HG02798 (cell line): ENCODE results near the gene SEPTIN7.

Experiments used
- ATAC-seq: cut with Tn5 transposase; IDR thresholded peaks from one replicate; pipeline ENCODE4 v1.9.1; 2021; ENCODE audit warnings: mild to moderate bottlenecking; ENCODE audit not compliant: unreplicated experiment, poor library complexity

Gene SEPTIN7

DNA sequence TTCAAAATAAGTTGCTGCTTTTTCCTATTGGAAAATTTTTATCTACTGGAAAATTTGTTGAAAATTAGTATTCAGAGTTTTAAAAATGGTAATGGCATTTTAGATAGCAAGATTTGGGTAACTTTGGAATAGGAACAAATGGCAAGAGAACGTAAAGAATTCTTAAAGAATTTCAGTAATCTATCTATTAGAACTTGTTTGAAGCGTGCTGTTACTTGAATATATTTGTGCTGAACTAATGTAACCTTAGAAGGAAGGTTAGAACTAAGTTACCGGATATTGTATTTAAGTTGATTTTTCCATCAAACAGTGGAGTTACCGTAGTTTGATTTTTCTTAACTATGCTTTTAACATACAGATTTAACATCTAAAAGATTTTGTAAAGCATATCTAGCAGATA is 25.9 kb downstream of the SEPTIN7 start:
- ATAC-seq = no peak

DNA sequence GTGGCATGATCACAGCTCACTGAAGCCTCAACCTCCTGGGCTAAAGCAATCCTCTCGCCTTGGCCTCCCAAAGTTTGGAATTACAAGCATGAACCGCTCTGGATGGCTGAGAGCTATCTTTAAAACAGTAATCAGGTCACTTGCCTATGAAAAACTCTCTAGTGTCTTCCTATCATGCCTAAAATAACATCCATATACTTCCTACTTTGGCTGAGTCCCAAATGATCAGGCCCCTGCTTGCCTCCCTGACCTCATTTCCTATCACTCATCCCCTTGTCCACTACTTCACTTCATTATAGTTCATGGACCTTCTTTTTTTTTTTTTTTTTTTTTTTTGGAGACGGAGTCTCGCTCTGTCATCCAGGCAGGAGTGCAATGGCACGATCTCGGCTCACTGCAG is 28.0 kb downstream of the SEPTIN7 start:
- no peak for ATAC-seq

DNA sequence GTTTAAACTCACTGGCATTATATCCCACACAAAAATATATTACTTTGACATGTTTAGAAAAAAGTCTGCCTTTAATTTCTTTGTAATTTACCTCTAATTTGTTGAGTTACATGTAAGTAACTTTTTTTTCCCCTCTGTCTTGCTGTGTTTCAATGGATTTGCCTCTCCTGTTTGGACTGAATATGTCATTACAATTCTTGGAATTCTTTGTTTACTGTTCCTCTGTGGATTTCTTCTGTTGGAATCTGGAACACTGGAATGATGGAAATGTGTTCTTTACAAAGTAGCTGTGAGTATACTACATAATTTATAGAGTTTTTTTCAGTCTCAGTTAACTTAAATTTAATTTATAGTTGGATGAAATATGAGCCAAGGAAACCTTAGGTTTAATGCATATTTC is 30.4 kb downstream of the SEPTIN7 start:
- ATAC-seq = no peak

DNA sequence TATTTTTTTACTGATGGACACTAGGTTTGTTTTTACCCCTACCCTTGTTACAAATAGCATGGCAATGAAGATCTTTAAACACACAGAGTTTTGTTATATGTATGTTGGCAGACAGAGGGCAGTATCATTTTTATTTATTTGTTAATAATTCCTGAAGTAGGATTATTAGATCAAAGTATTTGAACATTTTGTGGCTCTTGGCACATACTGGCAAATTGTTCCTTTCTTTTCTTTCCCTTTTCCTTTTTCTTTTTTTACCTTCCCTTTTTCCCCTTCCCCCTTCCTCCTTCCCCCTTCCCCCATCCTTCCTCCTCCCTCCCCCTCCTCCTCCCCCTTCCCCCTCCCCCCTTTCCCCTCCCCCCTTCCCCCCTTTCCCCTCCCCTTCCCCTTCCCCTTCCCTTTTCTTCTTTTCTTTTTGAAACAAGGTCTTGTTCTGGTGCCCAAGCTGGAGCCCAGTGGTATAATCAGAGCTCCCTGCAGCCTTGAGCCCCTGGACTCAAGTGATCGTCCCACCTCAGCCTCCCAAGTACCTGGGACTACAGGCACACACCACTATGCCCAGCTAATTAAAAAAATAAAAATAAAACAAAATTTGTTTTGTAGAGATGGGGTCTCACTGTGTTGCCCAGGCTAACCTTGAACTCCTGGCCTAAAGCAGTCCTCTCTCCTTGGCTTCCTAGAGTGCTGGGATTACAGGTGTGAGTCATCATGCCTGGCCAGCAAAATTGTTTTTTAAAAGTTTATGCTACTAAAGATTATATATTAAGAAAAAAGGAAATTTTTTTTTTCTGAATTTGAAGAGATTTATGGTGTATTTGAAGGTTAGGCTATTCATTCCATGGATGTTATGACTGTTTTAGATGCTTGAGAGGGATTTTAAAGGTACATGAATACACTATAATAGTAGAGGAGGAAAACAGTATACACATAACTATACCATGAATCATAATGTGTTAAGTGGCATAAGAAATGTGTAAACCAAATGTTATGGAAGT is 39.3 kb downstream of the SEPTIN7 start:
- ATAC-seq = no peak

DNA sequence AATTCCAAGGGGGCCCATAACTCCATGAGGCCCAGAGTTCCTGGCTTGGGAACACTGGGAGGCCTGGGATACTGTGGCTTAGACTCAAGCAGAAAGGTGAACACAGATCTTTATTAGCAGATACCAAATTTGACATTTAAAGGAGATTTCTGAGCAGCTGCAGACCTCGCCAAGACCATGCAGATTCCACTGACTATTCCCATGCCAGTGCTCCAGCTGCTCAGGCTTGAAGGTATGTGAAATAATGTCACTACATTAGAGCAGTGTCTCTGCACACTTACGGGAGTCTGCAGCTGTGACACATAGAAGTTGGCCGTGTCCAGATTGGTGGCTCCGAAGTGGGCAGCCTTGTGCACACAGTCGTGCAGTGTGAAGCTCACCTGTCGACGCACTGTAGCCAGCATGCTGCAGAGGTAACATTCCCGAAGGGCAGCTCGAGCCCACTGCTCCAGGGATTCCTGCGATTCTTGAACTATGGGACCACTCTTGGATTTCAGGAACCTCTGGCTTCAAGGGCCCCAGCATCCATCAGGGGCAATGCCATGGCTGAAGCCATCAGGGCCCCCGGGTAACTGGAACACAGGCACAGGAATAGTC is 46.1 kb downstream of the SEPTIN7 start:
- ATAC-seq = no peak

DNA sequence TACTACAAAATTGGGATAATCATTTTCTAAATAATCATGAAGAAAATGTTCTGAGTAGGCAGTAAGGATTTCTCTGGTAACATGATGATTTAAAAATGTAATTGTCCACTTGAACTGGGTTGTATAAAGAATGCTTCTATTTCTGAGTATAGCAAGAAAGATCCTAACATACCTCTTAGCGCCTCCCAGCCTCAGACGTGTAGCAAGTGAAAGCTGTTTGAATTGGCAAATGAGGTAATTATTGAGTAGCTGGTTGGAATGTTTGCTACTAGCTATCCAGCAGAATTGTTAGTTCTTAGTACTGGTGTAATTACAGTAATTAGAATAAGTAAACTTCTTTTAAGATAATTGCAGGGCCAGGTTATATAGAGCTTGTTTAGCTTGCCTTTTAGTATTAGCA is 47.9 kb downstream of the SEPTIN7 start:
- ATAC-seq = no peak

DNA sequence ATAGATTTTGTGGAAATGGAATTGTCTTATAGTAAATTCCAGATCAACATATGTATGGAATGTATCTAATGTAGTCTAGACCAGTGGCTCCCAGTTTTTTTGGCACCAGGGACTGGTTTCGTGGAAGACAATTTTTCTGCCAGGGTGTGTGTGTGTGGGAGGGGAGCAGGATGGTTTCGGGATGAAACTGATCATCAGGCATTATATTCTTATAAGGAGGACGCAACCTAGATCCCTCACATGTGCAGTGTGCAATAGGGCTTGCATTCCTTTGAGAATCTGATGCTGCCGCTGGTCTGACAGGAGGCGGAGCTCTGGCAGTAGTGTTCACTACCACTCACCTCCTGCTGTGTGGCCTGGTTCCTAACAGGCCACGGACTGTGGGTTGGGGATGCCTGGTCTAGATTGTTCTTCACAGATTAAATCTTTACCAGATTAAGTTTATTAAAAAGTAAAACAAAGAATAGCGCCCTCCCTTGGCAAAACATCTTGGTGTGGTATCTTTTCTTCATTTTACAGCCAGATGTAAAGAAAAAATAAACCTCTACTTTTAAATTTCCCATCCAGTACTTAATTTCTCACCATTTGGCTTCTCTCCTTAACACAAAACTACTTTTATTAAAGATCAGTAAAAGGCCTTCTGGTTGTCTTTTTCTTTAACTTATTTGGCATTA is 48.4 kb downstream of the SEPTIN7 start:
- ATAC-seq = no peak

DNA sequence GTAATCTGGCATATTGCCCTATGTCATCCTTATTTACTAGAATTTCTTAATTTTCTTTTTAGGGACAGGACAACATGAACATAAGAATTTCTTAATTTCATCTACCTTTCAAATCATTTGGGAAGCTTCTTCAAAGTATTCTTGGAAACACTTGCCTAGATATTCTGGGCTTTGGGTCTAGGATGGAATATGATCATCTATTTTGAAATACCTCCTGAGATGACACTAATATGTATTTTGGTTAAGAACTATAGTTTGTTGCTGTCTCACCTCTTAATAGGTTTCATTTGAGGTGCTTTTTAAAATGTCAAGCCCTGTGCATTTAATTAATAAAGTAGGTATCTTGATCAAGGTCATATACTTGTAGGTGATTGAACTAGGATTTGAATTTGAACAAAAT is 49.1 kb downstream of the SEPTIN7 start:
- no peak for ATAC-seq
